Right cardiac atrium (tissue), 5 donors: ENCODE data around the gene LCMT2. TPM values are rescaled to one million over a fixed set of nuclear protein-coding genes. Genes with fewer than 3 reads are reported as not detected.

Experiments
- polyA plus RNA-seq: library from polyadenylated mRNA; stranded (reverse); fragments of 200-250 nt; gene quantifications from one replicate; pipeline ENCODE4 v1.2.3, GENCODE V29; 2013
- total RNA-seq, 4 donors: library from RNA; stranded (reverse); fragmentation: NEBNext Ultra II Directional; extraction: Animal tissue kit (Norgen Biotek cat#: 25700); gene quantifications; one replicate each; pipeline ENCODE4 v1.2.1, GENCODE V29; 2021
- donor health status: healthy with polysubstance abuse.
- donor health status: DM: no; HTN: yes; CAD: no.
- donor health status: DM: no; HTN: no; CAD: no.
- donor health status: DM: no; HTN: yes; CAD: no; lungs with severe emphysema.
- donor health status: DM: yes; HTN: yes; CAD: no.

Gene LCMT2
- total and polyA plus RNA-seq, 5 donors: 5.4 to 10.4 (median 9.2) TPM

Other genes with a start within 250 kb of the LCMT2 start
- 10 to 100 TPM; 20.9 to 25.5 (median 21.0) TPM for gene UBR1, start 224.5 kb downstream of the LCMT2 start, total RNA-seq
- gene UBR1, start 224.5 kb downstream of the LCMT2 start, polyA plus RNA-seq: 6.1 TPM
- gene TMEM62, start 197.0 kb downstream of the LCMT2 start, total RNA-seq: 10 to 100 TPM in 3 of 4 donors, 1 to 10 TPM in 1; 9.8 to 11.2 (median 10.4) TPM
- 7.8 TPM for gene TMEM62, start 197.0 kb downstream of the LCMT2 start, polyA plus RNA-seq
- gene CCNDBP1, start 145.2 kb downstream of the LCMT2 start, total RNA-seq: 10 to 100 TPM; 41.4 to 55.6 (median 53.7) TPM
- gene CCNDBP1, start 145.2 kb downstream of the LCMT2 start, polyA plus RNA-seq: 45.7 TPM
- not detected for gene EPB42, start 109.6 kb downstream of the LCMT2 start, total RNA-seq
- not detected for gene EPB42, start 109.6 kb downstream of the LCMT2 start, polyA plus RNA-seq
- not detected for gene TGM5, start 63.6 kb downstream of the LCMT2 start, total RNA-seq
- gene TGM5, start 63.6 kb downstream of the LCMT2 start, polyA plus RNA-seq: 0.02 TPM
- gene TGM7, start 28.3 kb downstream of the LCMT2 start, total RNA-seq: not detected
- gene TGM7, start 28.3 kb downstream of the LCMT2 start, polyA plus RNA-seq: not detected
- gene ZSCAN29, start 40.5 kb upstream of the LCMT2 start, total RNA-seq: 10 to 100 TPM; 12.3 to 13.4 (median 12.5) TPM
- 4.7 TPM for gene ZSCAN29, start 40.5 kb upstream of the LCMT2 start, polyA plus RNA-seq
- gene TUBGCP4, start 40.5 kb upstream of the LCMT2 start, total RNA-seq: 10 to 100 TPM; 10.8 to 12.4 (median 11.8) TPM
- 5.2 TPM for gene TUBGCP4, start 40.5 kb upstream of the LCMT2 start, polyA plus RNA-seq
- 10 to 100 TPM; 30.4 to 44.4 (median 36.7) TPM for gene TP53BP1, start 162.6 kb upstream of the LCMT2 start, total RNA-seq
- gene TP53BP1, start 162.6 kb upstream of the LCMT2 start, polyA plus RNA-seq: 14.6 TPM
- 10 to 100 TPM; 39.5 to 87.6 (median 58.9) TPM for gene MAP1A, start 187.0 kb upstream of the LCMT2 start, total RNA-seq
- 29.7 TPM for gene MAP1A, start 187.0 kb upstream of the LCMT2 start, polyA plus RNA-seq